GM21447 (cell line): ENCODE data around the gene POC1A.
"Not testable (repeated sequence)": the region's sequence is repeated elsewhere in the genome, so short reads cannot be mapped to it uniquely, and the experiment has no call there.

Experiments
- ATAC-seq: cut with Tn5 transposase; IDR thresholded peaks from one replicate; pipeline ENCODE4 v1.9.1; 2021; ENCODE audit not compliant: unreplicated experiment

POC1A gene

DNA sequence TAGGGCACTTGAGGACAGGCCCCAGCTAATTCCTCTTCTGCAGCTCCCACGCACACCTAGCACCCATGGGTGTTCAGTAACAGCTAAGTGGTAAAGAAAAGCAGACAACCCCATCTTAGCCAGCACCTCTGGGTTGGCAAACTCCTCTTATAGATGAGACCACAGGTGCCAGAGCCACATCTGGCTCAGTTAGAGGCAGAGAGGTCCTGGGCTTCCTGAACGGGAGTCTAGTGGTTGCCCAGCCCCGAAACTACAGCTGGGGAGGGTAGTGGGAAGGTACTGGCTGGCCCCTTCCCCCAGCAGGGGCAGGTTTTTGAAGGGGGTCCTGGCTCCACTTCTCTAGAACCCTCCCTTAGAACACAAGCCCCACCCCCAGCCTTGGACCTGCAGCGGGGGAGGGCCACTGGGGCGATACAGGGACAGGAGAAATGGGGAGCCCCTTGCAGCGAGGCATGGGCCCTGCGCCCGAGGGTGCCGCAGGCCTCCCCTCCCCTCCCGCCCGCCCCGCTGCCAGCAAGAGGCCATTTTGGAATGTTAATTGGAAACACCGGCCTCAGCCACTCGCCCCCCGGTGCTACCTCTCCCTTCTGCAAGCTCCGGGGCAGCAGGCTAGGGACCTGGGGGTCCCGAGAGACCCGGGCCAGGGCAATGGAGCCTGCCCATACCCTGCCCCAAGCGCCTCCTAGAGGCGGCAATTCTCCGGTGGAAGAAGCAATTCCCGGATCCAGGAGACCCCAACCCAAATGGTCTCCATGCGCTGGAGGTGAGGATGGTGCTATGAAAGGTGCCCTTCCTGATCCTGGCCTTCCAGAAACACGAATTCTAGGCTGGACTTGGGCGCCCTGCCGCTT is 99.3 kb downstream of the POC1A start:
- ATAC-seq, result no peak

DNA sequence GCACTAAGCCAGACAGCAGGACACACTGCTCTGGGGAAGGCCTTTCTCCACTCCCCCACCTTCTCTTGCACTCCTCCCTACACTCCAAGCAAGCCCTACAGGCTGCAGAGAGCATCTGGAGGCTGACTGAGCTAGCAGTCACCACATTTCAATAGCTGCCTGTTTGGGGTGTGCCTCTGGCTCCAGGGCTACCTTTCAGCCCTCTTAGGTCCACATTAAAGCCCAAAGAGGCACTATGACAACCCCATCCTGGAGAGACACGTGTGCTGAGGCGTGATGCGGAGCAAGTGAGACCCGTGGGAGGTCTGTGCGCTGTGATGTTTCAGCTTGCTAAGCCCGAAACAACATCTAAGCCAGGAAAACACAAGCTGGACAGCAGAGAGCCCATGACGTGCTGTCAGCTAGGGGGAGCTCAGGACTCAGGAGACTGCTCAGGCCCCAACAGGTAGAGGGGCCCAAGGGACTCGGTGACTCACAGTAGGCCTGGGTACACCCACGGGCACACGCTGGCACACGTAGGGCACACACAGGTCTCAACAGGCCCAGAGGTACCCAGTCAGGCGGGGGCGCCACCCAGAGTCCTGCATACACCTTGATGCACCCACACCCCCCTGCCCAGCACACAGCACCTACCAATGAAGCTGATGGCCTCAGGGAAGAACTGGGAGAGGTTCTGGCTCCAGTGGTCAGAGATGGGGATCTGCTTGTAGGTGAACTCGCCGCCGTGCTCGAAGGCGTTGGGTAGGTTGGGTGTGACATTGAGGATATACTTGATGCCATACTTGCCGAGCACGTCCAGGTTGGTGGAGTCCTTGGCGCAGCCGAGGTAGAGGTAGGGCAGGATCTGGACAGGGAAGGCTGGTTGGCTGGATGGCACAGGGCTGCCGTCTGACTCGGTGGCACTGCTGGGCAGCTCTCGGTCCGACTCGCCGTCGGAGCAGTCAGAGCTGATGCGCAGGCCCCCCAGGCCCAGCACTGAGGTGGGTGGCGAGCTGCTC is 100.6 kb downstream of the POC1A start:
- no peak for ATAC-seq

DNA sequence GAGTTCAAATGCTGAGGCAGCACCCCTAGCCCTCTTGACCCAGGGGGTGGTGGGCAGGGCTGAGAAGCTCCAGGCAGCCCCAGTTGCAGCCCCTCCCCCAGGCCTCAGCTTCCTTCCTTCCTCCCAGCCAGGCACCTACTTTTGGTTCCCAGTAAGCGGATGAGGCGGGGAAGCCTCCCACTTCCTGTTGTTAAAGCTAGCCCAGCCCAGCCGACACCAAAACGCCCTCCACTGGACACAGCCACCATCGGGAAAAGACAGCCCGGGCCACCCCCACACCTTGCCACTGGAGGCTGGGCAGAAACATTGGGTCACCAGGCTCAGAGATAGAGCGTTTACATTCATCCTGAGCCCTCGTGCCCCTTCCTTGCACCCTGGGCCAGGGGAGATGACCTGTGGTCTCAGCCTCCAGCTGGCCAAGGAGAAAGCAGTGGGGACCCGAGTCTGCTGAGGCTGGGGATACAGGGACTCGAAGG is 101.4 kb downstream of the POC1A start:
- no peak for ATAC-seq

- no peak for ATAC-seq
These were observed 102.8 kb downstream of the POC1A start for GRCh38 chr3:52051444-52051843.

DNA sequence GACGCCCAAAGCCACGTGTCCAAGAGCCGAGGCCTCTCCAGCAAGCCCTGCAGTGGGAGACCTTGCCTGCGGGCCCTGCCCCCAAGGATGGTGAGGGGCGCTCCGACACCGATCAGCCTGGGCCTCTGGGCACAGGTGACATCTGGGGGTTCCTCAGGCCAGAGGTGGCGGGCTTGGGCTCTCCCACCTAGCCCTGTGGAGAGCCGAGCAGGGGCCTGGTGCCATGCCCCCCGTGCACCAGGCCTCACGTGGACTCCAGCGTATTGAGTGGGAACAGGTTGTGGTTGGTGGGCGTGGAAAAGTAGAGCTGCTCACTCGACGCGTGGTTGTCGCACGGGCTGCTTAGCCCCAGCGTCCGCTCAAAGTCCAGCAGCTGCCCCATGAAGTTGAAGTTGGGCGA is 103.7 kb downstream of the POC1A start:
- ATAC-seq, result no peak

DNA sequence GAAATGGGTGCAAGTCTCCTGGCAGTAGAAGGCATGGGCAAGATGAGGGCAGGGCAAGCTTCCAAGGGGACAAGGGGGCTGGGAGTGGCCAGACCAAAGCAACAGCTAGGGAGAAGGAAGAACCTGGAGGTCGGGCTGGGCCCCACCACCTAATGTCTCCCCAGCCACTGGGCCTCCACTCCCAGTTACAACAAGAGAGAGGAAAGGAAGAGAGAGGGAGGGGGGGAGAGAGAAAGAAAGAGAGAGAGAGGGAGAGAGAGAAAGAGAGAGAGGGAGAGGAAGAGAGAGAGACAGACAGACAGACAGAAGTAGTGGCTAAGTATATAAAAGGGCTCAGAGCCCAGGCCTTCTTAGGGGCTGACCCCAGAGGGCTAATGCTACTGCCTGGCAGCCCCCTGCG is 104.7 kb downstream of the POC1A start:
- ATAC-seq, result no peak

DNA sequence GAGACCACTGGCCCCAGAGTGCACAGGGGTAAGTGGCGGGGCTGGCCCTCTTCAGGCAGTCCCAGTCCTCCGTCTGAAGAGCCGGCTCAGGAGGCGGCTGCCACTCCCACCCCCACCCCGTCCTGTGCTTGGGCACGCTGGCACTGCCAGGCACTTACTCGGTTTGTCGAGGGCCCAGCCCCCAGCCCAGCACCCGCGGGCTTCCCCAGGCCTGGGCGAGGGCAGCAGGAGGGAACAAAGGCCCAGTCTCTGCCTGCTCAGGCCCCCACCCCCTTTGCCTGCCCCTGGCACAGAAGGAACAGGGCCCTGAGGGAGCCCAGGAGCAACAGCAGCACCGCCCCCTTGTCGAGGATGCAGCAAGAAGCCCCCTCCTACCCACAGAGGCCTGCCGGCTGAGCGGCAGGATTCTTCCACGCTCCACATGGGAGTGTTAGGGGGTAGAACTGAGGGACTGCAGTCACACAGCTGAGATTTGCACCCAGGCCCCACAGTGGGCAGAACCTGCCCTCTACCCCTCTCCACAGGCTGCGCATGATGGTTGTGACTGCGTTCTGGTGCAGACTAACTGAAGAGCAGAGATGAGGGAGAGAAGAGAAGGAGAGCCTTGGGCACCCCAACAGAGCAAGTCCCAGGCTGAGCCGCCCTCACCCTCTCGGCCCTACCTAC is 106.8 kb downstream of the POC1A start:
- ATAC-seq, result no peak

DNA sequence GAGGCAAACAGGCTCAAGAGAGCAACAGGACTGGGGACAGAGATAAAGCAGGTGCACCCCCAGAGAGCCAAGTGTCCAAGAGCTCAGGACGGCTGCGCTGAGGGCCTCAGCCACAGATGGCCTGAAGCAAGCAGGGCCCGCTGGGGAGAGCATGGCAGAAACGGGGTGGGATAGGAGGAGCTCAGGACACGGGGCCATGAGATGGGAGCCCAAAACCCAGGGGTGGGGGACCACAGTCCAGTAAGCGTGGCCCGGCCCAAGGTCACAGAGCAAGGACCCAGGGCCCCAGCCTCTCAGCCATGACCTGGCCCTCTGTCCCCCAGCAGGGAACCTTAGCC is 107.4 kb downstream of the POC1A start:
- ATAC-seq, result no peak

DNA sequence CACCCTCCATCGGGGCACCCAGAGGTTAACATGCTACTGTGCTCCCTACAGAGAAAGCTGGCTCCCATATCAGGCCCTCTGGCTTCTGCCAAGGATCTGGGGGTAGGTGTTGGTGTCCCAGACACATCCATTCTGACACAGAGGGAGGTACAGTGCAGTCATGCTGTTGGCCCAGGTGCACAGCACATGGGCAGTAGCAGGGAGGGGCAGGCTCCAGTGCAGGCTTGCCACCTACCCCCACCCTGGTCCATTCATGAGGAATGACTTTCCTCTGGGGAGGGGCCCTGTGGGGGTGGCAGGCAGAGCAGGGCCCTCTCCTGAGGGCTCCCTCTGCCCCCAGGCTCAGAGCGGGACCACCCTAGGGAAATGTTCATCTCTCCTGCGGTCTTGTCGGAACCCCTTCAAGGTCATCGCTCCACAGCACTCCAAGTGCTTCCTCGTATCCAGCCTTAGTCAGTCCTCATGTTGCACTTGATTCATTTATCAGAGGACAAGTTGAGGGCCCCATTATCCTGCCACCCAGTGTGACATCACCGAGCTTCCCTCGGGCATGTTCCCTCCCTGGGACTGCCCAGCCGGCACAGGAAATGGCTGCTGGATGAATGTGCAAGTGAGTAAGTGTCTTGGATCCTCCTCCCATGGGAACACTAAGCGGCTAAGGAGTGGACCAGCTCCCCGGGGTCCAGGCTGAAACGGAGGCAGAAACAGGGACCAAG is 107.9 kb downstream of the POC1A start:
- ATAC-seq, result no peak

DNA sequence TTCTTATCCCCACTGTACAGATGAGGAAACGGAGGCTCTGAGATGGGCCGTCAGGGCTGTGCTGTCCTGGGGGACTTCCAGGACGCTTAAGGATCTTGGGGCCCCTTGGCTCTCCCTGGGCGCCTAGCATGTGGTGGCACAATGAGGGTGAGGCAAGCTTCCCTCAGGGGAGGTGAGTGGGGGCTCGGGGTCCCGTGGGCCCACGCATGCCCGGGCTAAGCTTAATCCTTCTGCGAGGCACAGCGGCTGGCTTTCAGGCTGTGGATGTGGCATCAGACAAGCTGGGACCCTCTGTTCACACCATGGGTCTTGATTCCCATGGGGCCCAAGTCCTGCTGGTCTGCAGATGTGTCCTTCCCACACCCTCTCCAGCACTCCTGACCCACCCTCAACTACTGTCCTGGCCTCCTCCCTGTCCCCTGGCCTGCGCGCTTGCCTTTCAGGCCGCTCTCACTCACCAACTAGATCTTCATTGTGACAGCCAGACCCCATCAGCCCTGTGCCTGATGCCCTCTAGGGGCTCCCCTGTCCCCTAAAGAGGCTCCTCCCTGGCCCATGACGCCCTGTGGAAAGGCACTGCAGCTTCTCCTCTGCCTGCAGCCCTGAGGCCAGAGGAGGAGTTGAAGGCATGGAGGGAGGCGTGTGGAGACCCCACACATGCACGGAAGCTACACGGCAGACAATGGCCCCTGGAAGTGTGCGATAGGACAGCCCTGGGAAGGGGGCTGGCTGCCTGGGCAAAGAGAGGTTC is 109.2 kb downstream of the POC1A start:
- ATAC-seq, result no peak

- ATAC-seq, result no peak
These were observed 110.5 kb downstream of the POC1A start for GRCh38 chr3:52043750-52044149.

GRCh38 chr3:52043039-52043438 is 111.2 kb downstream of the POC1A start:
- ATAC-seq, result not testable (repeated sequence)

DNA sequence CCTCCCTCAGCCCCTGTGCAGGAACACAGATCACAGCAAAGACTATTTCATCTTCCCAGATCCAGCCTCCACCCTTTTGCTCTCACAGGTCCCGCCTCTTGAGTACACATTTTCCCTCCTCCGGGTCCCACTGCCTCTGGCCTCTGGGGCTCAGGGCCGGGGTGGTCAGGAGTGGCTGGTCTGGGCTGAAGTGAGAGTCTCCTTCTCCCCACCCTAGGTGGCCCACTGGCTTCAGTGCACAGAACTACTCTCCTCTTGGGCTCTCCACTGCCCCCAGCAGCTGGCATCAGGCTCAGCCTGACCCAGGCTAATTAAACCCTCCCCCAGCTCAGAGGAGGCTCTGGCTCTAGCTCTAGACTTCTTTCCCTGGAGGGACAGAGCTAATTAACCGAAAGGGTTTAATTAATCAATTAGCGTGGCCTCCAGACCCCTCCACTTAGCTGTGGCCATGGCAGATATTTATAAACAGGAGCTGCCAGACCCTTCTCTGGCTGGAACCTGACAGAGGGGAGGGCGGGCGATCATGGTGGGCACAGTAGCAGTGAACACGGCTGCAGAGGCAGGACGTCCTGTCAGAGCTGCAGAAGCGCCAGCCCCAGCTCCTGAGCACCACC is 113.0 kb downstream of the POC1A start:
- ATAC-seq, result no peak

- ATAC-seq, result no peak
These were observed 113.6 kb downstream of the POC1A start for GRCh38 chr3:52040600-52040999.

GRCh38 chr3:52039846-52040245 is 114.4 kb downstream of the POC1A start:
- no peak for ATAC-seq

- ATAC-seq, result no peak
These were observed 114.8 kb downstream of the POC1A start for GRCh38 chr3:52039426-52039825.

DNA sequence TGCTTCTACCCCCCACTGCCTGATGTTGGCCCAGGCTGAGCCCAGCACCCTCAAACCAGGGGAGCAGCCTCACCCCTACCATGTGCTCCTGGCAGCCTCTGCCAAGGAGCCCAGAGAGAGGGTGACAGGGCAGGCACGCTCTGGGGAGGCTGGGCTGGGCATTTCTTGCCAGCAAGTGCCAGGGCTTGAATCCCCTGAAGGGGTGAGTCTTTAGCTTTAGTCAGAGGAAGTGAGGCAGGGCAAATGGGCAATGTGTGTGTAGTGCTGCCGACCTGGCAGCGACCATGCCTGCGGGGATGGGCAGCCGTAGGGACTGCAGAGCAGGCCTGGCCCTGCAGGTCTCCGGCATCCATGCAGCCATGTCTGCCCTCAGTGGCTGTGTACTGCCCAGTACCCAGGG is 116.0 kb downstream of the POC1A start:
- no peak for ATAC-seq

DNA sequence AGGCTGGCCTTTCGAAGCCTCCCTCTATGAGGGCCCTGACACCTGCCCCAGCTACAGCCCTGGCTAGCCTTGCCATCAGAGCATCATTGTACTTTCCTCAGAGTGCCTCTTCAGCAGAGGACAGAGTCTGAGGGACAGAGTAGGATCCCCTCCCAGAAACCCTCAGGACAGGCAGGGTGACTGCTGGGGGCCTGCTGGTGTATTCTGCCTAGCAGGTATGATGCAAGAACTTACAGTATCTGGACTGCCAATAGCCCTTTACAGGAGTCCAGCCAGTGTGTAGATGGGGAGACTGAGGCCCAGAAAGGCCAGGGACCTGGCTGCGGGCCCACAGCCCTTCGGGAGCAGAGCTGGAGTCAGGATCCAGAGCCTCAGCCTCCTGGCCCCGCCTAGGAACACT is 116.9 kb downstream of the POC1A start:
- ATAC-seq, result no peak

- ATAC-seq, result no peak
These were observed 117.4 kb downstream of the POC1A start for GRCh38 chr3:52036829-52037228.
